Stimulated activated CD8-positive, alpha-beta memory T cell treated with anti-CD3 and anti-CD28 coated beads, Interleukin-7, amount 100 ng/mL, for 1 hour (primary cell): ENCODE data around the gene EPHA6.

ENCODE experiments used
- DNase-seq, 2 donors: peaks; one replicate each; pipeline ENCODE4 v3.0.0-alpha.2; 2020; ENCODE audit warnings: low read depth in 2 of 2

EPHA6 gene

GRCh38 chr3:97277708-97278107 is 463.3 kb downstream of the EPHA6 start:
- no peak for DNase-seq

DNA sequence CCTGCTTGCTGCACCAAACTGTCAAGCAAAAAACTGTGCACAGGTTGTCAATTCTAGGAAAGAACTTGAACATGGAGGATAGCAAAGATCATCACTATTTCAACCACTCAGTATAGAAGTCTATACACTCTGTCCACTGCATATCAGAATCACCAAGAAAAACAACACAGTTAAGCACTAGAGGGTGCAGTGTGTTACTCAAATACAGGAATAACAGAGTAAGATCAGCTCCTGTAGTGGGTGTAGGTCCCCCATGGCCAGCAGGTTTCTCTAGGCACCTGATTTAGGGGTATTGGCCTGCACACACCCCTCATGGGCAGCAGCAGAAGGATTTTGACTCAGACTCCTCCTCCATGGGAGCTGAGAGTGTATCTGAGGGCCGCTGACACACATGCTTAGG is 464.1 kb downstream of the EPHA6 start:
- DNase-seq = no peak

GRCh38 chr3:97291901-97292300 is 477.5 kb downstream of the EPHA6 start:
- DNase-seq = no peak

DNA sequence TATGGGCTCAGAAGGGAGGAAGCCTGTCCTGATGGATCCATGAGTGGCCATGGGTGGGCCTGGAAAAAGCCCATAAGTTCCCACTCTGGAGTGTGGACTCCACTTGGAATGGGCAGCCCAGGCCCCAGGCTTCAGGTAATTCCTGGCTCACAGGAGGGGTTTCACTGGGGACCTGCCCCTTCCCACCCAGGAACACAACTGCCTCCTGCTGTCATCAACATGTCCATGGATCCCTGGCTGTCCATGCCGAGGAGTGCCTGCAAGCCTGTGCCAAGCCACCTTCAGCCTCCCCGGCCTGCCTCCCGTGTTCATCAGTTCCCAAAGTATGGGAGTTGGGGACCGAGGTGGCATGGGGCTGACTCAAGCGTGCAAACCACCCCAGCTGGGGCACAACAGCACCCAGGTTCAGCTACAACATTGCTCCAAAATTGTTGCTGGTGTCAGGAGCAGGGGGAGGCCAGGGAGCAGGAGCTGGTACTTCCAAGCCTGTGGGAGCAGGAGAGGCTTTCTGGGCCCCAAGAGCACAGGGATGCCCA is 479.3 kb downstream of the EPHA6 start:
- no peak for DNase-seq

DNA sequence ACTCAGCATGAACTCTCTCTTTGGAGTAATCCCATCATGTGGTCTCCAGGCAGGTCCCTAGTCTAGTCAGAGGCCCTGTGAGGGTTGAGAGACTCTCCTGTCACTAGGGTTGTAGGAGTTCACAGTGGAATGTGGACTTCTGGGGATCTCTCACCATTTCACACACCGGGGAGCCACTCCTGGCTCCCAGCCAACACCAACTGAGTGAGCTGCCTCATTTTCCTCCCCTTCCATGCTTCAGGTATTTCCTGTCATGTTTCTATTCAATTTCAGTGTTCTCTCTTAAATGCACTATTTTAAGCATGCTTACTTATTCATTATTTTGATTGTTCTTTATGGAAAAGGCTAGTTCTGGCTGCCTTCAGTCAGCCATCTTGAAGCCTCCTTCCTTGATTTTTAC is 482.6 kb downstream of the EPHA6 start:
- no peak for DNase-seq

DNA sequence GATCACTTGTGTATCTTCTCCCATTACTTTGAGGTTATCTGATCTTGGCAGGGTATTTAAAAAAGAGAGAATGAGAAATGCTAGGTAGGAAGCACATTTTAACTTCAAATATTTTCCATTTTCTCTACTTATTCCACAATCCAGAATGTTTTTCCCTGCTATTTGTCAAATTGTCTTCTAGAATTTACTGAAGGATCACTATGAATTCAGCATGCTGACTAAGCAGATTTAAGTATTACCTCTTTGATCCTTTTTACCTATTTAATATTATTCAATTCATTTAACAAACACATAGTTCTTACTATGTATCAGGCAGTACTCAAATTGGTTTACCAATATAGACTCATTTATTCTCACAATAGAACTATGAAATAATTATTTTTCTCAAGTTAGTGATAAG is 486.7 kb downstream of the EPHA6 start:
- no peak for DNase-seq

GRCh38 chr3:97306226-97306625 is 491.8 kb downstream of the EPHA6 start:
- no peak for DNase-seq

DNA sequence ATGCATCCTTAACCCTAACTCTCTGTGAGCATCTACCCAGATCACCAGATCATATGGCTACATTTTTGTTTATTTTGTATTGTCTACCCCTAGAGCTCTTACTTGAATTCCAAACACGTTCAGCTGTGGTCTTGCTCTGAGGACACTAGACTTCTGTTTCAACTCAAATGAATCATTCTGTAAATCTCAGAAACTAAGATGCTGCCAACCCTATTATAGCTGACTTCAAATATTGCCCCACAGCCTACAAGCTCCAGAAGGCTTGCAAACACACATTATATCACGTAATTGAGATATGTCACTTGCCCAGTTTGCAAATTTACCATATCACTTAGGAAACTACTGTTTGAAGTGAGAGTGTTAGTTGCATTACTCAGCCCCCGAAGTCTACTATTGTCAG is 524.0 kb downstream of the EPHA6 start:
- DNase-seq = no peak

- DNase-seq = no peak
These were observed 526.5 kb downstream of the EPHA6 start for GRCh38 chr3:97340940-97341339.

- DNase-seq = no peak
These were observed 533.4 kb downstream of the EPHA6 start for GRCh38 chr3:97347780-97348179.

- no peak for DNase-seq
These were observed 536.6 kb downstream of the EPHA6 start for GRCh38 chr3:97350971-97351370.

DNA sequence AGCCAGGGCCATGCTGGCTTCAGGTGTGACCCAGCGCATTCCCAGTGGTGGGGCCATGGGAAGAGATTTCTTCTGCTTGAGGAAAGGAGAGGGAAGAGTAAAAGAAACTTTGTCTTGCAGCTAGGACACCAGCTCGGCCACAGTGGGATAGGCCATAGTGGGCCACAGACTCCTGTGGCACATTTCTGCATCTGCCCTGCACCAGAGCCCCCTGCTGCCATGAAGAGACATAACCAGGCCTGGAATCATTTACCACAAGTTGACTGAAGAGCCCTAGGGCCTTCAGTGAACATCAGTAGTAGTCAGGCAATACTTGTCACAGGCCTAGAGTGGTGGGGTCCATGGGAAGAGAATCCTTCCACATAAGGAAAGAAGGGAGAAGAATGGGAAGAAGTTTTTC is 538.8 kb downstream of the EPHA6 start:
- DNase-seq = no peak

DNA sequence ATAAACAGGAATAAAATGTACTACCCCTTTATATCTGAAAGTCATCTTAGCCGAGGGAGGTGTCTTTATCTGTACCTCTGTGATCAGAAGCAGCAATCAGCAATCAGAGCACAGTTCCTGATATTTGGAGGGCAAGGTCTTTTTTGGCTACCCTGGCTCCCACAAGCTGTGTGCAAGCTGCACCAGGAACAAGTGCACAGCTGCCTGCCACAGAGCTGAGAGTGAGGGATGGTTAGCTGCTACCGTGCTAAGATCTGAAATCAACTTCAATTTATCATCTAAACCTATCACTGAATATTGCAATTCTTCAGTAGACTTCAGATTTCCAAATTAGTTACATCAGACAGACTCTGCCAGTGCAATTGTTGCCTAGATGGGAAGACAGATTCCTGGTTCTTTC is 545.6 kb downstream of the EPHA6 start:
- DNase-seq = no peak

GRCh38 chr3:97360804-97361203 is 546.4 kb downstream of the EPHA6 start:
- no peak for DNase-seq

- no peak for DNase-seq
These were observed 570.2 kb downstream of the EPHA6 start for GRCh38 chr3:97384583-97384982.

- DNase-seq = no peak
These were observed 574.4 kb downstream of the EPHA6 start for GRCh38 chr3:97388774-97389173.

DNA sequence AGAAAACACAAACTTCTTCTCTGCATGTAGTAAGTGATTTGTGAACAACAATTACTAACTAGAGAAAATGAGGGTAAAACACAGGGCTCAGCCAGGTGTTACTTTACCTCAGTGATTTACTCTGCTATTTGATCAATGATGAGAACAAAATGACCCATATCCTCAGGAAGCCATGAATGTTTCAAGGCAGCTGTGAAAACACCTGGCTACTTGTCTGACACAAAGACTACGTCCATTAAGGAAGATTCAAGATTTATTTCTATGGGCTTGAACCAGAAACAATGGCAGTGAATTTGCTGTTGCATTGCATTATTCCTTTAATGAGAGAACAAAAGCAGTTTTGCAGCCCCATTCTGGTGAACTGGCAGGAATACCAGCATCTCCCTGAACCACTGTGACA is 575.5 kb downstream of the EPHA6 start:
- no peak for DNase-seq

GRCh38 chr3:97391167-97391566 is 576.8 kb downstream of the EPHA6 start:
- no peak for DNase-seq

DNA sequence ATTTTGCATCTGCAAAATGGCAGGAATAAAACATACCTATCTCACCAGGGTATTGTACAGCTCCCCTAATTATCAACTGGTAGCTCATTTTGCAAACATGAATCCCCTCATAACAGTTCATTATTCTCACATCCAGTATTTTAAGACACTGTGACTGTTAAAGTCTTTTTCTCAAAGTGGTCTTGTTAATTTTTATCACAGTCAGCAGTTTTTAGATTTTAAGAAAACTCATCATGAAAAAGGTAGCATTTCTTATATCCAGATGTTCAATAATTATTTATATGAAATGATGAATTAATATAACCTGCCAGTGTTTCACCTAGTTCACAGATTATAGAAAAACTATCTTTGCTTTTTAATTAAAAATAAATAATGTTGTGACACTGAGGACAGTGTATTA is 595.2 kb downstream of the EPHA6 start:
- no peak for DNase-seq

GRCh38 chr3:97421565-97421964 is 607.2 kb downstream of the EPHA6 start:
- DNase-seq = no peak

DNA sequence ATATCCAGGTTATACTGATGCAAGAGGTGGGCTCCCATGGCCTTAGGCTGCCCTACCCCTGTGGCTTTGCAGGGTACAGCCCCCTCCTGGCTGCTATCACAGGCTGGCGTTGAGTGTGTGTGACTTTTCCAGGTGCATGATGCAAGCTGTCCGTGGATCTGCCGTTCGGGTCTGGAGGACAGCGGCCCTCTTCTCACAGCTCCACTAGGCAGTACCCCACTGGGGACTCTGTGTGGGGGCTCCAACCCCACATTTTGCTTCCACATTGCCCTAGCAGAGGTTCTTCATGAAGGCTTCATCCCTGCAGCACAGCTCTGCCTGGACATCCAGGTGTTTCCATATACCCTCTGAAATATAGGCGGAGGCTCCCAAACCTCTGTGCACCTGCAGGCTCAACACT is 610.6 kb downstream of the EPHA6 start:
- DNase-seq = no peak

- DNase-seq = no peak
These were observed 616.2 kb downstream of the EPHA6 start for GRCh38 chr3:97430601-97431000.

DNA sequence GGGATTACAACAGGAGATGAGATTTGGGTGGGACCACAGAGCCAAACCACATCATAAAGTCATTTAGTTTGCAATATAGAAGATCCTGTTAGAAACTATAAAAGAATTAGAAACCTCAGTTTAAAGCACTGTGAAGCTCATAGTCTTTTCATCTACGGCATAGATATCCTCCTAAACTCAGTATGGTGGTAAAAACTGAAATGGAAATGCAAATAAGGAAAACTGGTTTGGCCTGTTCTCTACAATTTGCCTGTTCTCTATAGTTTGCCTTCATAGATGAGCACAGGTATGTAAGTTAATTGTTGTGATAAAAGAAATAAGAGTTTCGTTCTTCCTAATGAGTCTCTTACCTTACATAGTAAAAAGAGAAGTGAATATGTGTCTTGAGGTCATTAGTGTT is 618.5 kb downstream of the EPHA6 start:
- no peak for DNase-seq

DNA sequence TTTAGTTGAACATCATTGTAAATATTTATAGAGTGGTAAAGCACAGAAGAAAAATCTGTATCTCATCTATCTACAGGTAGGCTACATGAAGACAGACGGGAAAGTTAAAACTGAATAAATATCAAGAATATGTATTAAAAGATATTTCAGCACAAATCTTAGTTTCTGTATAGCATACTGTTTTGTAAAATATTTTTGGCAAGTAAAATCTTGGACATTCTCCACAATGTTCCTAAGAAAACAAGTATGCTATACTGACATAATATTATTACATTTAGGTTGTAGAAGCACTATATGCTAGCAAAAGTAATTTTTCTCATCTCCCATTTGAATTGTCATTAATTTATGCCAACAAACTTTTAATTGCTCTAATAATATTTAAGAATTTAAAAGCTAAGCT is 623.7 kb downstream of the EPHA6 start:
- no peak for DNase-seq

DNA sequence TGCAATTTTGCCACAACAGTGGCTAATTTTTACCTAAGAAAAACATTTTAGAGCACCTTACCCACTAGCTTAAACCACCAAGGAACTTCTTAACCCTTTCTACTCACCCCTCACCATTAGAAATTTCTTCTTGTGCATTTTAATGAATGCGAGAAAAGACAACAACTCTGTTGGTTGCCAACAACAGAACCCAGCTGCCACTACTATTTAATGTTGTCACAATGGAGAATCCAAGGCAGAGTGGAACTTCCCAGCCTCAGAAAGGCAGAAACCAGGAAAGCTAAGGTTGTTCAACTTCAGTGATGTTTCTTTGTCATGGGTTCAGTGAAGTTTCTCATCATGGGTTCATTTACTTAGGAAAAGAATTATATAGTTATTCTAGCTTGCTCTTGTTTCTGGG is 625.0 kb downstream of the EPHA6 start:
- DNase-seq = no peak
